GM18508 (cell line): Measurements from ENCODE around the gene SSX2IP.

Experiments
- ATAC-seq: cut with Tn5 transposase; IDR thresholded peaks from one replicate; pipeline ENCODE4 v1.9.1; 2021; ENCODE audit warnings: moderate number of reproducible peaks; ENCODE audit not compliant: insufficient read depth, unreplicated experiment

SSX2IP gene

GRCh38 chr1:84711121-84711520, 20.9 kb upstream of the SSX2IP start:
- ATAC-seq: no peak

- no peak for ATAC-seq
Observed at GRCh38 chr1:84709131-84709530, 18.9 kb upstream of the SSX2IP start.

- ATAC-seq: no peak
Observed at GRCh38 chr1:84708031-84708430, 17.8 kb upstream of the SSX2IP start.

- no peak for ATAC-seq
Observed at GRCh38 chr1:84705513-84705912, 15.3 kb upstream of the SSX2IP start.

GRCh38 chr1:84704872-84705417, 14.7 kb upstream of the SSX2IP start:
- no peak for ATAC-seq

- no peak for ATAC-seq
Observed at GRCh38 chr1:84703431-84703830, 13.2 kb upstream of the SSX2IP start.

- no peak for ATAC-seq
Observed at GRCh38 chr1:84702143-84702542, 11.9 kb upstream of the SSX2IP start.

- ATAC-seq: no peak
Observed at GRCh38 chr1:84701376-84701775, 11.1 kb upstream of the SSX2IP start.

GRCh38 chr1:84700070-84700469, 9.8 kb upstream of the SSX2IP start:
- peak; percentile 77 for ATAC-seq

- ATAC-seq: no peak
Observed at GRCh38 chr1:84698151-84699110, 8.2 kb upstream of the SSX2IP start.

GRCh38 chr1:84693785-84694184, 3.5 kb upstream of the SSX2IP start:
- ATAC-seq: no peak

GRCh38 chr1:84693005-84693404, 2.7 kb upstream of the SSX2IP start:
- no peak for ATAC-seq

GRCh38 chr1:84692391-84692790, 2.1 kb upstream of the SSX2IP start:
- ATAC-seq: no peak

- no peak for ATAC-seq
Observed at GRCh38 chr1:84691122-84691783, 992 bp upstream of the SSX2IP start.

- ATAC-seq: peak; percentile 25
Observed at GRCh38 chr1:84689514-84690396, 506 bp downstream of the SSX2IP start.

GRCh38 chr1:84688463-84689061, 1.7 kb downstream of the SSX2IP start:
- no peak for ATAC-seq

- ATAC-seq: no peak
Observed at GRCh38 chr1:84687714-84688462, 2.4 kb downstream of the SSX2IP start.

GRCh38 chr1:84686223-84686622, 4.0 kb downstream of the SSX2IP start:
- ATAC-seq: no peak

- no peak for ATAC-seq
Observed at GRCh38 chr1:84683508-84683907, 6.8 kb downstream of the SSX2IP start.
